Measurements from ENCODE around the gene ATP2C1. TPM values are rescaled to one million over a fixed set of nuclear protein-coding genes. Genes with fewer than 3 reads are reported as not detected.

The ATP2C1 gene
- total and polyA plus RNA-seq, 2 of the 13 experiments (the other 11 are each of a cell fraction or from before 2014, with no cell fraction given): 32.4 to 37.6 TPM

GRCh38 chr3:130955481-130955880 is 61.6 kb downstream of the ATP2C1 start:
- no peaks in the 10 kb centered on the region for H3K9me3 ChIP-seq (ENCODE audit: low read length)
- FAIRE-seq (no peak), ATAC-seq (no peak), DNase-seq (ENCODE audit: low spot score) (no peak)
- H3K27ac ChIP-seq (ENCODE audit: extremely low read length, insufficient read depth, low read length): no peak overlapping the region
- H4K20me1 ChIP-seq (ENCODE audit: insufficient read depth, low read length): no peaks in the 10 kb centered on the region
- no peak overlapping the region for H2AFZ ChIP-seq (ENCODE audit: low read length)
- no peak for TF ChIP-seq ISL2 (CRISPR knock-in tag; IDR thresholded peaks at IDR 0.05)
- no peak for TF ChIP-seq HDAC2 (CRISPR knock-in tag; IDR thresholded peaks at IDR 0.05)
- TF ChIP-seq FOXK2 (IDR thresholded peaks at IDR 0.05): no peak
- TF ChIP-seq ZNF800 (CRISPR knock-in tag; IDR thresholded peaks at IDR 0.05): no peak
- no peak for TF ChIP-seq GLI4 (CRISPR knock-in tag; IDR thresholded peaks at IDR 0.05; ENCODE audit: borderline replicate concordance)
- no peak for TF ChIP-seq KAT2B (IDR thresholded peaks at IDR 0.05; ENCODE audit: borderline replicate concordance, low read depth, low read length)
- TF ChIP-seq TAF1 (CRISPR knock-in tag; IDR thresholded peaks at IDR 0.05): no peak
- no peaks in the 10 kb centered on the region for H3K4me1 ChIP-seq (ENCODE audit: insufficient read depth, low read length)
- no peak overlapping the region for H3K9ac ChIP-seq (ENCODE audit: insufficient read depth, low read depth, low read length)
- ChIA-PET CTCF (ENCODE audit: low intra/inter-chr PET ratio, low total read pairs) (no interaction called here), POLR2A (no interaction called here)
- intact Hi-C loops (cut with micrococcal nuclease; ENCODE audit: unreplicated experiment): no loop called here
- H3K79me2 ChIP-seq (ENCODE audit: insufficient read depth, low read length): no peaks in the 10 kb centered on the region
- WGBS (ENCODE audit: low lambda C conversion rate): 94% methylated on average over 5 of the region's 5 CpGs
- H3K4me2 ChIP-seq (ENCODE audit: low read depth, low read length): no peak overlapping the region
- H3K4me3 ChIP-seq (replicated peaks in 1 of 3; ENCODE audit: insufficient read depth in 1 of 3, low read depth in 2 of 3, low read length in 3 of 3): no peak overlapping the region
- peaks cover 5 to 10% of the 10 kb centered on the region in 2 experiments; a peak in 4 of 5 replicates for H3K36me3 ChIP-seq (replicated peaks in 1 of 2; ENCODE audit: control insufficient read depth in 1 of 2, insufficient read depth in 2 of 2, low read length in 2 of 2)
- no TSS peak for BruUV-seq (replicated peaks)
- in situ Hi-C loops (cut with HindIII; ENCODE audit: extremely low pct_ligation_motif_present, low pct_unique_long_range_greater_than_20kb): no loop called here
- H3K27me3 ChIP-seq (ENCODE audit: control insufficient read depth in 1 of 2, insufficient read depth in 2 of 2, low read length in 2 of 2): no peaks in the 10 kb centered on the region

DNA sequence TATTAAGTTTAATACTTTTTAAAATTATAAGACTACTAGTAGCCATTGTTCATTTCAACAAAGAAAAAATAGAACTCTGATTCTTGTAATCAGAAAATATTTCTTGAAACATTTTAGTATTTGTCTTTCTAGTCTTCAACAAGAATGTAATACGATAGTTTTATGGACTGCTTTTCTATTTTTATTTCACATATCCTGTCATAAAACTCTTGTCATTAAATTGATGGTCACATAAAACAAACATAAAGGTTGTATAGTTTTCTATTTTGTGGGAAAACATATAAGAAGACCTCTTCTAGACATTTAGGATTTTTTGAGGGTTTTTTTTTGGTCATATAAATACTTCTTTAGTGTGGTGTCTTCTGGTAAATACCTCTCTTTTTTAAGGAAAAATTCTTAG is 62.4 kb downstream of the ATP2C1 start:
- no peaks in the 10 kb centered on the region for H3K79me2 ChIP-seq (ENCODE audit: insufficient read depth, low read length)
- CTCF ChIA-PET (ENCODE audit: low intra/inter-chr PET ratio, low total read pairs): no interaction called here
- TF ChIP-seq ZSCAN21 (CRISPR knock-in tag; IDR thresholded peaks at IDR 0.05; ENCODE audit: borderline replicate concordance): no peak
- TF ChIP-seq CBX1 (IDR thresholded peaks at IDR 0.05; ENCODE audit: low read depth): no peak
- TF ChIP-seq ZFP36 (IDR thresholded peaks at IDR 0.05; ENCODE audit: borderline replicate concordance, low read depth, low read length, partially characterized antibody): no peak
- no peak for TF ChIP-seq MBNL3 (CRISPR knock-in tag; conservative IDR thresholded peaks at IDR 0.05)
- no peak for TF ChIP-seq ZNF749 (CRISPR knock-in tag; IDR thresholded peaks at IDR 0.05; ENCODE audit: borderline replicate concordance)
- TF ChIP-seq MAFF (IDR thresholded peaks at IDR 0.05; ENCODE audit: low read depth, low read length): no peak
- TF ChIP-seq ETS1 (CRISPR knock-in tag; IDR thresholded peaks at IDR 0.05): no peak
- DNase-seq (ENCODE audit: low spot score) (no peak), FAIRE-seq (no peak), ATAC-seq (no peak)
- H4K20me1 ChIP-seq (ENCODE audit: insufficient read depth, low read length): no peaks in the 10 kb centered on the region
- H3K27ac ChIP-seq (ENCODE audit: extremely low read length, insufficient read depth, low read length): no peak overlapping the region
- no peaks in the 10 kb centered on the region for H3K9me3 ChIP-seq (ENCODE audit: low read length)
- BruUV-seq (replicated peaks): no TSS peak
- intact Hi-C loops (cut with micrococcal nuclease; ENCODE audit: unreplicated experiment) (no loop called here), in situ Hi-C loops (cut with HindIII; ENCODE audit: extremely low pct_ligation_motif_present, low pct_unique_long_range_greater_than_20kb) (no loop called here)
- H3K4me2 ChIP-seq (ENCODE audit: low read depth, low read length): no peak overlapping the region
- POLR2A ChIA-PET: no interaction called here
- no peak overlapping the region for H3K9ac ChIP-seq (ENCODE audit: insufficient read depth, low read depth, low read length)
- no peaks in the 10 kb centered on the region for H3K27me3 ChIP-seq (ENCODE audit: control insufficient read depth in 1 of 2, insufficient read depth in 2 of 2, low read length in 2 of 2)
- H2AFZ ChIP-seq (ENCODE audit: low read length): no peak overlapping the region
- H3K4me1 ChIP-seq (ENCODE audit: insufficient read depth, low read length): no peaks in the 10 kb centered on the region
- peaks cover 6 to 13% of the 10 kb centered on the region in 2 experiments; a peak in 4 of 5 replicates for H3K36me3 ChIP-seq (replicated peaks in 1 of 2; ENCODE audit: control insufficient read depth in 1 of 2, insufficient read depth in 2 of 2, low read length in 2 of 2)
- WGBS (ENCODE audit: low lambda C conversion rate): 97% methylated on average over 1 of the region's 1 CpG
- H3K4me3 ChIP-seq (replicated peaks in 1 of 3; ENCODE audit: insufficient read depth in 1 of 3, low read depth in 2 of 3, low read length in 3 of 3): no peak overlapping the region

Data from HepG2 (cell line).